CD4-positive, alpha-beta T cell (primary cell): ENCODE measurements around the gene CNGA1. TPM values are rescaled to one million over a fixed set of nuclear protein-coding genes. Genes with fewer than 3 reads are reported as not detected.
A peak's percentile ranks its signal among the peaks of the same experiment; 100 is the strongest.

Experiments used
- ATAC-seq: fragments of 200-7000 bp; cut with Tn5 transposase; one replicate; pipeline ENCODE4 v1.10.0; 2022; ENCODE audit warnings: mild to moderate bottlenecking; ENCODE audit not compliant: poor library complexity
- CTCF ChIA-PET: fragments of 350-600 bp; sonication (Branson Sonifier 250); formaldehyde crosslinking; loops from one replicate; lab custom pipeline; 2021; ENCODE audit warnings: antibody characterized with exemption, inconsistent platforms; lab: Charles Lee
- POLR2A ChIA-PET: fragments of 350-600 bp; sonication (Branson Sonifier 250); formaldehyde crosslinking; loops from one replicate; lab custom pipeline; 2021; ENCODE audit warnings: antibody characterized with exemption, inconsistent platforms; lab: Charles Lee
- DNase-seq, 14 experiments: peaks; one replicate each; pipeline ENCODE4 v3.0.0-alpha.2; 2013 to 2020; ENCODE audit warnings: mixed read lengths in 2 of 14
- H3K27ac ChIP-seq, 2 donors: one replicate each; pipeline versions ENCODE4 v1.5.1 to v1.7.0; 2013; ENCODE audit warnings: low read length in 2 of 2, low read depth in 1 of 2, mild to moderate bottlenecking in 1 of 2
- H3K27me3 ChIP-seq, 2 experiments: 1 replicate in 1 of 2; 2 replicates in 1 of 2; pipeline versions ENCODE4 v1.6.1 to v1.7.0; 2013; ENCODE audit warnings: low read length in 2 of 2, control low read depth in 1 of 2, mild to moderate bottlenecking in 1 of 2, moderate library complexity in 1 of 2; ENCODE audit not compliant: insufficient read depth in 2 of 2, control insufficient read depth in 1 of 2
- H3K36me3 ChIP-seq: one replicate; pipeline ENCODE4 v1.6.1; 2013; ENCODE audit warnings: low read length, control low read depth; ENCODE audit not compliant: insufficient read depth
- H3K4me1 ChIP-seq: one replicate; pipeline ENCODE4 v1.6.1; 2013; ENCODE audit warnings: low read length, control low read depth; ENCODE audit not compliant: insufficient read depth
- H3K4me3 ChIP-seq: one replicate; pipeline ENCODE4 v1.5.1; 2013; ENCODE audit warnings: mild to moderate bottlenecking, low read length, moderate library complexity
- H3K9me3 ChIP-seq, 2 experiments: 1 replicate in 1 of 2; 2 replicates in 1 of 2; pipeline versions ENCODE4 v1.6.1 to v1.7.0; 2013; ENCODE audit warnings: low read length in 2 of 2, mild to moderate bottlenecking in 2 of 2, control low read depth in 1 of 2, moderate library complexity in 1 of 2; ENCODE audit not compliant: control insufficient read depth in 1 of 2, insufficient read depth in 1 of 2
- H3K27ac Mint-ChIP-seq: one replicate; pipeline ENCODE4 v1.8.0; 2020; ENCODE audit warnings: mixed read lengths
- H3K27me3 Mint-ChIP-seq: one replicate; pipeline ENCODE4 v1.8.0; 2021; ENCODE audit warnings: mixed read lengths
- H3K36me3 Mint-ChIP-seq: one replicate; pipeline ENCODE4 v1.8.0; 2021; ENCODE audit warnings: low read depth, mixed read lengths
- H3K4me1 Mint-ChIP-seq: one replicate; pipeline ENCODE4 v1.8.0; 2021; ENCODE audit warnings: low read depth, mixed read lengths
- H3K4me3 Mint-ChIP-seq: one replicate; pipeline ENCODE4 v1.8.0; 2020; ENCODE audit warnings: mild to moderate bottlenecking, mixed read lengths
- H3K9me3 Mint-ChIP-seq: one replicate; pipeline ENCODE4 v1.8.0; 2020; ENCODE audit warnings: mixed read lengths
- CTCF ChIP-seq: fragments of 200-600 bp; IDR thresholded peaks from one replicate; pipeline ENCODE4 v1.8.0; 2022; ENCODE audit warnings: antibody characterized with exemption, mild to moderate bottlenecking
- intact Hi-C, 2 experiments: fragments of 100-400 bp; cut with DNase I in 1 of 2; cut with micrococcal nuclease in 1 of 2; formaldehyde crosslinking; loops; one replicate each; pipeline versions ENCODE4 v1.15.1 to v1.9.0; 2023 to 2025; cut with DNase I, micrococcal nuclease
- total RNA-seq, 174 experiments: library from RNA in 2 of 174; stranded (reverse) in 2 of 174; gene quantifications; one replicate each; pipeline ENCODE4 v1.2.3 and lab custom pipeline; 2021 to 2026

CNGA1 gene
- total RNA-seq, 2 experiments from 2014 or later: not detected

- DNase-seq (no peak), ATAC-seq (no peak)
- H3K4me3 ChIP-seq: no peak overlapping the region
- no peak overlapping the region for H3K27ac ChIP-seq
- no peaks in the 10 kb centered on the region for H3K36me3 Mint-ChIP-seq
- H3K36me3 ChIP-seq: no peaks in the 10 kb centered on the region
- CTCF ChIA-PET: no interaction called here
- POLR2A ChIA-PET: no interaction called here
- no peaks in the 10 kb centered on the region for H3K9me3 Mint-ChIP-seq
- H3K4me3 Mint-ChIP-seq: no peak overlapping the region
- peaks cover 14% of the 10 kb centered on the region for H3K4me1 ChIP-seq
- H3K27me3 ChIP-seq: no peaks in the 10 kb centered on the region
- H3K27me3 Mint-ChIP-seq: peaks cover under 1% of the 10 kb centered on the region
- no peak overlapping the region for H3K27ac Mint-ChIP-seq
- H3K9me3 ChIP-seq: no peaks in the 10 kb centered on the region
- intact Hi-C loops: no loop called here
- peaks cover 7% of the 10 kb centered on the region for H3K4me1 Mint-ChIP-seq
- TF ChIP-seq CTCF: no peak
Measured at GRCh38 chr4:48021100-48021499, 4.6 kb upstream of the CNGA1 start.

DNA sequence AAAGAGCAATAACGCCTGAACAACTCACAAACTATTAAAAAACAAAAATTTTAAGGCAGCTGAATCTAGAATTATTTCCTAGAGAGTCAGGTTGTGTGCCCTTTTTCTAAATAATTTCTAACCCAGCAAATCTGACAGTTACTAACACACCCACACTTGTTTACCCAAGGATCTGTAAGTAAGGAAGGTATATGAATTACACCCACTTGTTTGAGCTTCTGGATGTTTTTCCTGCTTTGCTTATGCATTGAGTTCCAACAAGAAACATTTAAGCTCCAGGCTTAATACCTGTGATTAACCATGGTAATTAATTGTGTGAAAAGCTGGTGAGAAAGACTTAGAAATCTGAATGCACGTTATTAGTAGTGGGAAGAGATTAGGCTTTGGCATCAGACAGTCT is 1.6 kb upstream of the CNGA1 start:
- peaks cover 12% of the 10 kb centered on the region for H3K4me1 Mint-ChIP-seq
- H3K4me1 ChIP-seq: peaks cover 22% of the 10 kb centered on the region
- H3K36me3 ChIP-seq: no peaks in the 10 kb centered on the region
- ChIA-PET CTCF (no interaction called here), POLR2A (no interaction called here)
- ATAC-seq (no peak), DNase-seq (no peak)
- peak overlapping the region; percentile 40 for H3K4me3 Mint-ChIP-seq
- H3K36me3 Mint-ChIP-seq: no peaks in the 10 kb centered on the region
- intact Hi-C loops: loop anchor here in 1 of 2 experiments (5.0 to 10.0 kb wide), 3 partner anchors 101 to 553 kb away; partner anchors contain the start of gene COMMD8
- H3K27me3 Mint-ChIP-seq: peaks cover 14% of the 10 kb centered on the region
- H3K27ac Mint-ChIP-seq: no peak overlapping the region
- H3K27ac ChIP-seq: no peak overlapping the region
- no peaks in the 10 kb centered on the region for H3K9me3 ChIP-seq
- no peak overlapping the region for H3K4me3 ChIP-seq
- no peaks in the 10 kb centered on the region for H3K9me3 Mint-ChIP-seq
- TF ChIP-seq CTCF: no peak
- H3K27me3 ChIP-seq: peaks cover 0 to 9% of the 10 kb centered on the region in 2 experiments

GRCh38 chr4:48017108-48017571 is 659 bp upstream of the CNGA1 start:
- intact Hi-C loops: loop anchor here in 1 of 2 experiments (5.0 to 10.0 kb wide), 3 partner anchors 100 to 552 kb away; partner anchors contain the start of gene COMMD8
- Mint-ChIP-seq H3K27me3 (peaks cover 15% of the 10 kb centered on the region), H3K4me1 (peaks cover 12% of the 10 kb centered on the region), H3K4me3 (peak overlapping the region; percentile 84), H3K27ac (no peak overlapping the region), H3K9me3 (no peaks in the 10 kb centered on the region), H3K36me3 (no peaks in the 10 kb centered on the region)
- peak overlapping the region; percentile 65 for H3K4me3 ChIP-seq
- ATAC-seq (peak; percentile 28), DNase-seq (peak in 7 of 14 experiments; percentile 1 to 42 (median 30))
- ChIA-PET CTCF (interaction anchor here (0.6 kb wide), 1 partner anchor 8 kb away, joined by 3 read pairs; no protein-coding TSS in a partner anchor), POLR2A (no interaction called here)
- TF ChIP-seq CTCF: no peak
- no peak overlapping the region for H3K27ac ChIP-seq
- H3K9me3 ChIP-seq: no peaks in the 10 kb centered on the region
- H3K27me3 ChIP-seq: peaks cover 0 to 9% of the 10 kb centered on the region in 2 experiments
- peaks cover 22% of the 10 kb centered on the region for H3K4me1 ChIP-seq
- no peaks in the 10 kb centered on the region for H3K36me3 ChIP-seq
